OCI-LY1 (cell line): ENCODE data around the gene EYS.
"Not testable (repeated sequence)": the region's sequence is repeated elsewhere in the genome, so short reads cannot be mapped to it uniquely, and the experiment has no call there.

Experiments
- CTCF ChIP-seq: fragments of 200-600 bp; sonication (generic), shearing (Covaris generic); IDR thresholded peaks from 2 replicates; pipeline ENCODE4 v1.5.1; 2017; ENCODE audit warnings: mild to moderate bottlenecking, antibody characterized with exemption, low read length, moderate library complexity, mixed read lengths
- EZH2 ChIP-seq: fragments of 200-600 bp; sonication (generic), shearing (Covaris generic); IDR thresholded peaks from 2 replicates; pipeline ENCODE4 v1.8.0; 2017; ENCODE audit warnings: borderline replicate concordance, mixed run types, mild to moderate bottlenecking, antibody characterized with exemption, low read length, moderate library complexity, mixed read lengths

DNA sequence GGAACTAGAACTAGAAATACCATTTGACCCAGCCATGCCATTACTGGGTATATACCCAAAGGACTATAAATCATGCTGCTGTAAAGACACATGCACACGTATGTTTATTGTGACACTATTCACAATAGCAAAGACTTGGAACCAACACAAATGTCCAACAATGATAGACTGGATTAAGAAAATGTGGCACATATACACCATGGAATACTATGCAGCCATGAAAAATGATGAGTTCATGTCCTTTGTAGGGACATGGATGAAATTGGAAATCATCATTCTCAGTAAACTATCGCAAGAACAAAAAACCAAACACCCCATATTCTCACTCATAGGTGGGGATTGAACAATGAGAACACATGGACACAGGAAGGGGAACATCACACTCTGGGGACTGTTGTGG lies 1968.8 kb downstream of the EYS start:
- not testable (repeated sequence) for TF ChIP-seq CTCF, EZH2
